Ovary (tissue), 9 donors: Measurements from ENCODE around the gene LMBR1. TPM values are rescaled to one million over a fixed set of nuclear protein-coding genes. Genes with fewer than 3 reads are reported as not detected.
"Not testable (repeated sequence)": the region's sequence is repeated elsewhere in the genome, so short reads cannot be mapped to it uniquely, and the experiment has no call there.

Source experiments
- DNase-seq, 5 donors: peaks; one replicate each; pipeline ENCODE4 v3.0.0-alpha.2; 2019 to 2020
- H3K27ac ChIP-seq, 2 donors: fragments of 200-600 bp; one replicate each; pipeline versions ENCODE4 v1.5.1 to v1.8.0; 2019 to 2022
- H3K27me3 ChIP-seq: fragments of 200-600 bp; one replicate; pipeline ENCODE4 v1.8.0; 2022
- H3K36me3 ChIP-seq: fragments of 200-600 bp; sonication (generic); one replicate; pipeline ENCODE4 v1.5.1; 2019
- H3K4me1 ChIP-seq: one replicate; pipeline ENCODE4 v1.8.1; 2013; ENCODE audit warnings: mild to moderate bottlenecking, moderate library complexity; ENCODE audit not compliant: insufficient read depth
- H3K4me3 ChIP-seq: fragments of 200-600 bp; sonication (generic); one replicate; pipeline ENCODE4 v1.5.1; 2017
- H3K9me3 ChIP-seq, 2 donors: fragments of 200-600 bp in 1 of 2; sonication (generic) in 1 of 2; one replicate each; pipeline versions ENCODE4 v1.5.1 to v1.8.1; 2013 to 2019; ENCODE audit warnings: mild to moderate bottlenecking in 1 of 2, moderate library complexity in 1 of 2
- CTCF ChIP-seq, 3 donors: fragments of 450-650 bp in 2 of 3; fragments of 200-600 bp in 1 of 3; IDR thresholded peaks; one replicate each; pipeline versions ENCODE4 v1.5.1 to v1.8.0; 2016 to 2022; ENCODE audit warnings: antibody characterized with exemption in 3 of 3, mild to moderate bottlenecking in 1 of 3
- EP300 ChIP-seq: sonication (generic); formaldehyde crosslinking; IDR thresholded peaks from one replicate; pipeline ENCODE4 v1.6.1; 2017; ENCODE audit warnings: antibody characterized with exemption
- POLR2A ChIP-seq: fragments of 450-650 bp; IDR thresholded peaks from one replicate; pipeline ENCODE4 v1.6.1; 2017; ENCODE audit warnings: antibody characterized with exemption, mild to moderate bottlenecking, moderate library complexity
- WGBS, 3 donors: extraction: QIAGEN DNeasy Blood & Tissue Kit in 1 of 3; methylation state at CpG; one replicate each; pipeline versions ENCODE4 v1.1.5 to v1.1.7; 2013 to 2017; 5-methylcytosine and 5-hydroxymethylcytosine counted together
- intact Hi-C, 4 donors: fragments of 100-400 bp; cut with DNase I; formaldehyde crosslinking; loops; one replicate each; pipeline versions ENCODE4 v1.11.0 to v1.15.1; 2022 to 2023
- polyA plus RNA-seq, 2 donors: library from polyadenylated mRNA; stranded (reverse); fragments of 200-250 nt in 1 of 2; fragments of 350-450 nt in 1 of 2; fragmentation: Illumina TruSeq in 1 of 2; extraction: RNeasy Lipid Tissue Mini Kit (QIAGEN cat#74804) in 1 of 2; gene quantifications; one replicate each; pipeline ENCODE4 v1.2.3, GENCODE V29; 2013 to 2014
- total RNA-seq, 7 donors: library from RNA; depleted of rRNA in 2 of 7; stranded (reverse); fragments of >200 nt in 2 of 7; fragmentation: NEBNext Ultra II Directional in 3 of 7; extraction: Animal tissue kit (Norgen Biotek cat#: 25700) in 3 of 7; gene quantifications; one replicate each; pipeline versions ENCODE4 v1.1.0 to v1.2.4, GENCODE V29; 2016 to 2023
- donor health status: DM: no; HTN: no; CAD: no; lungs with moderate emphysema.
- donor health status: DM: no; HTN: no; CAD: no.
- donor health status: Bipolar disorder and iron deficiency.
- donor health status: DM: yes; HTN: yes; CAD: no.
- donor health status: DM: no; HTN: no; CAD: no.
- donor health status: DM: yes; HTN: yes; CAD: no.

Gene LMBR1
- total and polyA plus RNA-seq, 9 donors, result 20.0 to 77.1 (median 54.2) TPM

- TF ChIP-seq CTCF (IDR thresholded peaks at IDR 0.05) (no peak), POLR2A (no peak), EP300 (no peak)
- peaks cover 0 to 2% of the 10 kb centered on the region in 2 donors for H3K9me3 ChIP-seq
- no peaks in the 10 kb centered on the region for H3K27me3 ChIP-seq
- intact Hi-C loops, result no loop called here
- no peaks in the 10 kb centered on the region for H3K36me3 ChIP-seq
- WGBS, 3 donors, result 81 to 91% (median 87%) methylated on average over 4 of the region's 4 CpGs
- H3K4me1 ChIP-seq, result no peaks in the 10 kb centered on the region
- DNase-seq, result no peak
- H3K4me3 ChIP-seq, result no peak overlapping the region
- H3K27ac ChIP-seq, result no peak overlapping the region
Measured at GRCh38 chr7:156703209-156703608, 189.8 kb downstream of the LMBR1 start.

GRCh38 chr7:156702399-156702798, 190.6 kb downstream of the LMBR1 start:
- Histone ChIP-seq H3K4me1 (no peaks in the 10 kb centered on the region), H3K27ac (no peak overlapping the region), H3K9me3 (no peaks in the 10 kb centered on the region), H3K27me3 (no peaks in the 10 kb centered on the region), H3K36me3 (no peaks in the 10 kb centered on the region), H3K4me3 (no peak overlapping the region)
- intact Hi-C loops, result no loop called here
- DNase-seq, result no peak
- no peak for TF ChIP-seq POLR2A
- TF ChIP-seq CTCF (IDR thresholded peaks at IDR 0.05), result no peak
- no peak for TF ChIP-seq EP300

- H3K36me3 ChIP-seq, H3K4me3 ChIP-seq, H3K4me1 ChIP-seq, DNase-seq, H3K27ac ChIP-seq, H3K27me3 ChIP-seq, H3K9me3 ChIP-seq, intact Hi-C loops: not testable (repeated sequence)
- 92 to 100% (median 100%) methylated on average over 1 of the region's 1 CpG for WGBS, 3 donors
Measured at GRCh38 chr7:156701787-156702186, 191.2 kb downstream of the LMBR1 start.

GRCh38 chr7:156698512-156698911, 194.5 kb downstream of the LMBR1 start:
- intact Hi-C loops, H3K36me3 ChIP-seq, H3K27ac ChIP-seq, H3K4me1 ChIP-seq, H3K27me3 ChIP-seq, H3K9me3 ChIP-seq, H3K4me3 ChIP-seq, DNase-seq: not testable (repeated sequence)
- WGBS, 3 donors, result 96 to 100% (median 97%) methylated on average over 4 of the region's 4 CpGs

GRCh38 chr7:156697283-156697682, 195.7 kb downstream of the LMBR1 start:
- DNase-seq, H3K9me3 ChIP-seq, intact Hi-C loops, H3K27ac ChIP-seq, H3K27me3 ChIP-seq, H3K4me1 ChIP-seq, H3K4me3 ChIP-seq, H3K36me3 ChIP-seq: not testable (repeated sequence)
- 96 to 98% (median 96%) methylated on average over 9 of the region's 9 CpGs for WGBS, 3 donors

- TF ChIP-seq EP300, result no peak
- no peak for TF ChIP-seq CTCF (IDR thresholded peaks at IDR 0.05)
- TF ChIP-seq POLR2A, result no peak
Measured at GRCh38 chr7:156693627-156694026, 199.4 kb downstream of the LMBR1 start.

More at GRCh38 chr7:156693627-156694026, 199.4 kb downstream of the LMBR1 start:
- Histone ChIP-seq H3K4me1 (no peaks in the 10 kb centered on the region), H3K27ac (no peak overlapping the region), H3K27me3 (no peaks in the 10 kb centered on the region), H3K4me3 (no peak overlapping the region), H3K36me3 (no peaks in the 10 kb centered on the region), H3K9me3 (no peaks in the 10 kb centered on the region)
- 86 to 92% (median 91%) methylated on average over 3 of the region's 3 CpGs for WGBS, 3 donors
- DNase-seq, result no peak
- intact Hi-C loops, result no loop called here
